Glutamatergic neuron (in vitro differentiated cells): ENCODE measurements around the gene DCP2. TPM values are rescaled to one million over a fixed set of nuclear protein-coding genes. Genes with fewer than 3 reads are reported as not detected.

Experiments
- DNase-seq: peaks from one replicate; pipeline ENCODE4 v3.0.0; 2022
- H3K27ac Mint-ChIP-seq: one replicate; pipeline ENCODE4 v1.8.0; 2020; ENCODE audit warnings: mild to moderate bottlenecking, mixed read lengths, inconsistent platforms; ENCODE audit not compliant: unreplicated experiment
- H3K27me3 Mint-ChIP-seq: one replicate; pipeline ENCODE4 v1.8.0; 2020; ENCODE audit warnings: mild to moderate bottlenecking, moderate library complexity, mixed read lengths, inconsistent platforms; ENCODE audit not compliant: unreplicated experiment
- H3K36me3 Mint-ChIP-seq: one replicate; pipeline ENCODE4 v1.8.0; 2020; ENCODE audit warnings: mild to moderate bottlenecking, mixed read lengths, inconsistent platforms; ENCODE audit not compliant: unreplicated experiment
- H3K4me1 Mint-ChIP-seq: one replicate; pipeline ENCODE4 v1.8.0; 2020; ENCODE audit warnings: mild to moderate bottlenecking, low read depth, mixed read lengths, inconsistent platforms; ENCODE audit not compliant: unreplicated experiment
- H3K4me3 Mint-ChIP-seq: one replicate; pipeline ENCODE4 v1.8.0; 2020; ENCODE audit warnings: mild to moderate bottlenecking, mixed read lengths, inconsistent platforms; ENCODE audit not compliant: unreplicated experiment
- H3K9me3 Mint-ChIP-seq: one replicate; pipeline ENCODE4 v1.8.0; 2020; ENCODE audit warnings: mild to moderate bottlenecking, moderate library complexity, mixed read lengths, inconsistent platforms; ENCODE audit not compliant: unreplicated experiment
- CTCF ChIP-seq: fragments of 200-600 bp; sonication (generic); IDR thresholded peaks from one replicate; pipeline ENCODE4 v1.5.0; 2021; ENCODE audit not compliant: partially characterized antibody, unreplicated experiment
- total RNA-seq: library from RNA; stranded (reverse); fragmentation: NEBNext Ultra II Directional; extraction: Animal tissue kit (Norgen Biotek cat#: 25700); gene quantifications from one replicate; pipeline ENCODE4 v1.2.1, GENCODE V29; 2021; ENCODE audit not compliant: unreplicated experiment

DCP2 gene
- total RNA-seq, 1 donor from 2014 or later, result 117 TPM

GRCh38 chr5:113067635-113068344, 91.2 kb downstream of the DCP2 start:
- Mint-ChIP-seq H3K36me3 (peaks cover 13% of the 10 kb centered on the region), H3K4me1 (peaks cover 4% of the 10 kb centered on the region), H3K27ac (peak overlapping the region; percentile 70), H3K9me3 (peaks cover 6% of the 10 kb centered on the region), H3K27me3 (peaks cover 8% of the 10 kb centered on the region), H3K4me3 (peak overlapping the region; percentile 67)
- no peak for TF ChIP-seq CTCF
- DNase-seq, result no peak

- H3K9me3 Mint-ChIP-seq, result peaks cover 4% of the 10 kb centered on the region
- TF ChIP-seq CTCF, result no peak
- no peak for DNase-seq
- peaks cover 15% of the 10 kb centered on the region for H3K36me3 Mint-ChIP-seq
- peaks cover 11% of the 10 kb centered on the region for H3K27me3 Mint-ChIP-seq
- no peak overlapping the region for H3K27ac Mint-ChIP-seq
- peaks cover 4% of the 10 kb centered on the region for H3K4me1 Mint-ChIP-seq
- H3K4me3 Mint-ChIP-seq, result no peak overlapping the region
Measured at GRCh38 chr5:113068559-113068958, 92.0 kb downstream of the DCP2 start.

Other genes with a start within 250 kb of the DCP2 start
- gene APC, start 238.9 kb upstream of the DCP2 start, total RNA-seq, result 136 TPM
- gene SRP19, start 115.5 kb upstream of the DCP2 start, total RNA-seq, result 54.8 TPM
- gene REEP5, start 54.6 kb upstream of the DCP2 start, total RNA-seq, result 108 TPM